IMR-90 (cell line): ENCODE measurements around the gene PDE11A.

Experiments used
- BHLHE40 ChIP-seq: fragments of 150-350 bp; IDR thresholded peaks from 2 replicates; pipeline ENCODE4 v1.6.1; 2016; ENCODE audit warnings: mild to moderate bottlenecking, low read depth, low read length
- CEBPB ChIP-seq: IDR thresholded peaks from 2 replicates; pipeline ENCODE4 v1.6.1; 2012; ENCODE audit warnings: low read depth, low read length, improper control_type of control experiment
- CHD1 ChIP-seq: IDR thresholded peaks from 2 replicates; pipeline ENCODE4 v1.6.1; 2012; ENCODE audit warnings: low read depth, low read length, improper control_type of control experiment
- CTCF ChIP-seq: conservative IDR thresholded peaks from 2 replicates; pipeline ENCODE4 v1.5.1; 2012; ENCODE audit warnings: mild to moderate bottlenecking, low read depth, low read length, improper control_type of control experiment
- FOS ChIP-seq: fragments of 150-350 bp; IDR thresholded peaks from 2 replicates; pipeline ENCODE4 v1.6.1; 2016; ENCODE audit warnings: low read depth, low read length
- MXI1 ChIP-seq: IDR thresholded peaks from 2 replicates; pipeline ENCODE4 v1.6.1; 2012; ENCODE audit warnings: low read depth, mild to moderate bottlenecking, low read length, moderate library complexity, borderline replicate concordance
- NFE2L2 ChIP-seq: fragments of 150-350 bp; IDR thresholded peaks from 2 replicates; pipeline ENCODE4 v1.6.1; 2016; ENCODE audit warnings: low read depth, mild to moderate bottlenecking, low read length
- POLR2A ChIP-seq: IDR thresholded peaks from 2 replicates; pipeline ENCODE4 v1.6.1; 2012; ENCODE audit warnings: mild to moderate bottlenecking, low read depth, low read length
- RAD21 ChIP-seq: IDR thresholded peaks from 2 replicates; pipeline ENCODE4 v1.6.1; 2012; ENCODE audit warnings: low read length, improper control_type of control experiment
- RCOR1 ChIP-seq: IDR thresholded peaks from 2 replicates; pipeline ENCODE4 v1.6.1; 2012; ENCODE audit warnings: mild to moderate bottlenecking, low read length, improper control_type of control experiment; ENCODE audit not compliant: insufficient replicate concordance
- RFX5 ChIP-seq: IDR thresholded peaks from 2 replicates; pipeline ENCODE4 v1.8.0; 2012; ENCODE audit warnings: low read depth, mild to moderate bottlenecking, low read length, moderate library complexity
- SMC3 ChIP-seq: fragments of 150-350 bp; IDR thresholded peaks from 2 replicates; pipeline ENCODE4 v1.6.1; 2016; ENCODE audit warnings: low read depth, mild to moderate bottlenecking, antibody characterized with exemption, low read length, moderate library complexity
- USF2 ChIP-seq: fragments of 150-350 bp; IDR thresholded peaks from 2 replicates; pipeline ENCODE4 v1.6.1; 2017; ENCODE audit warnings: mild to moderate bottlenecking, antibody characterized with exemption, low read length, low read depth

- TF ChIP-seq CTCF (no peak), SMC3 (no peak), POLR2A (no peak), CEBPB (no peak), RCOR1 (no peak), MXI1 (no peak), CHD1 (no peak), BHLHE40 (no peak), FOS (no peak), RAD21 (no peak), NFE2L2 (no peak), USF2 (no peak), RFX5 (no peak)
These were observed 477.3 kb downstream of the PDE11A start for GRCh38 chr2:177595126-177595845.
